Gastrocnemius medialis (tissue), 4 donors: ENCODE measurements around the gene CA10. TPM values are rescaled to one million over a fixed set of nuclear protein-coding genes. Genes with fewer than 3 reads are reported as not detected.
A peak's percentile ranks its signal among the peaks of the same experiment; 100 is the strongest.

Experiments used
- ATAC-seq, 2 donors: fragments of 150-250 bp; one replicate each; pipeline ENCODE4 v1.9.1; 2016
- DNase-seq, 2 donors: peaks; one replicate each; pipeline ENCODE4 v3.0.0-alpha.2; 2019
- H3K27ac ChIP-seq, 4 donors: fragments of 200-600 bp; sonication (generic); 1 replicate in 1 of 4; 2 replicates in 3 of 4; pipeline ENCODE4 v1.5.1; 2016 to 2018; ENCODE audit warnings: mild to moderate bottlenecking in 2 of 4, moderate library complexity in 1 of 4
- H3K27me3 ChIP-seq, 3 donors: fragments of 200-600 bp; sonication (generic) in 2 of 3; 1 replicate in 1 of 3; 2 replicates in 2 of 3; pipeline versions ENCODE4 v1.5.1 to v1.6.0; 2016 to 2019; ENCODE audit warnings: mild to moderate bottlenecking in 1 of 3, moderate library complexity in 1 of 3
- H3K36me3 ChIP-seq, 2 donors: fragments of 200-600 bp; sonication (generic) in 1 of 2; one replicate each; pipeline ENCODE4 v1.5.1; 2017 to 2018
- H3K4me1 ChIP-seq, 2 donors: fragments of 200-600 bp; sonication (generic) in 1 of 2; one replicate each; pipeline ENCODE4 v1.5.1; 2016 to 2017; ENCODE audit warnings: mild to moderate bottlenecking in 2 of 2
- H3K4me3 ChIP-seq, 4 donors: fragments of 200-600 bp; sonication (generic) in 3 of 4; 1 replicate in 1 of 4; 2 replicates in 3 of 4; pipeline ENCODE4 v1.5.1; 2016 to 2019; ENCODE audit warnings: mild to moderate bottlenecking in 2 of 4
- H3K9me3 ChIP-seq, 3 donors: fragments of 200-600 bp; sonication (generic) in 2 of 3; 1 replicate in 1 of 3; 2 replicates in 2 of 3; pipeline ENCODE4 v1.5.1; 2016 to 2019
- CTCF ChIP-seq, 5 experiments: fragments of 450-650 bp in 3 of 5; fragments of 200-600 bp in 2 of 5; sonication (generic) in 2 of 5; IDR thresholded peaks in 4 of 5; conservative IDR thresholded peaks in 1 of 5; 1 replicate in 4 of 5; 2 replicates in 1 of 5; pipeline ENCODE4 v1.5.1; 2016 to 2019; ENCODE audit warnings: antibody characterized with exemption in 5 of 5, mild to moderate bottlenecking in 3 of 5, moderate library complexity in 3 of 5
- POLR2A ChIP-seq, 2 donors: fragments of 450-650 bp; IDR thresholded peaks; one replicate each; pipeline ENCODE4 v1.6.1; 2017; ENCODE audit warnings: antibody characterized with exemption in 2 of 2, mild to moderate bottlenecking in 2 of 2, moderate library complexity in 2 of 2
- in situ Hi-C, 4 donors: fragments of 200-750 bp; cut with MboI; loops; one replicate each; pipeline versions ENCODE4 v1.15.0 to v1.8.0; 2017; ENCODE audit warnings: low sequenced_read_pairs in 4 of 4
- intact Hi-C: fragments of 100-400 bp; cut with DNase I; formaldehyde crosslinking; loops from one replicate; pipeline ENCODE4 v1.15.1; 2023; ENCODE audit warnings: low total_unique reads
- total RNA-seq, 4 donors: library from RNA; depleted of rRNA; stranded (reverse); fragments of >200 nt; gene quantifications; one replicate each; pipeline versions ENCODE4 v1.1.0 to v1.2.3, GENCODE V29; 2016

CA10 gene
- total RNA-seq, 4 donors from 2014 or later = not detected

GRCh38 chr17:52160136-52160567, 1.6 kb upstream of the CA10 start:
- Histone ChIP-seq H3K36me3 (no peaks in the 10 kb centered on the region), H3K27ac (no peak overlapping the region), H3K9me3 (no peaks in the 10 kb centered on the region), H3K4me1 (peaks cover 0 to 8% of the 10 kb centered on the region in 2 donors), H3K4me3 (no peak overlapping the region), H3K27me3 (peaks cover 40 to 54% (median 46%) of the 10 kb centered on the region in 3 donors)
- no peak for ATAC-seq
- no peak for DNase-seq
- intact Hi-C loops (loop anchor here (10.0 kb wide), 1 partner anchor 65 kb away; no protein-coding TSS in a partner anchor), in situ Hi-C loops (no loop called here)
- TF ChIP-seq CTCF (IDR thresholded peaks at IDR 0.05 in 4 of 5, conservative IDR thresholded peaks at IDR 0.05 in 1 of 5) (no peak), POLR2A (IDR thresholded peaks at IDR 0.05) (no peak)

- in situ Hi-C loops = no loop called here
- intact Hi-C loops = loop anchor here (10.0 kb wide), 1 partner anchor 65 kb away; no protein-coding TSS in a partner anchor
- Histone ChIP-seq H3K27me3 (peaks cover 40 to 54% (median 46%) of the 10 kb centered on the region in 3 donors), H3K36me3 (no peaks in the 10 kb centered on the region), H3K4me3 (peak overlapping the region in 1 of 4 donors; percentile 26), H3K9me3 (no peaks in the 10 kb centered on the region), H3K4me1 (peaks cover 0 to 8% of the 10 kb centered on the region in 2 donors), H3K27ac (no peak overlapping the region)
- no peak for TF ChIP-seq POLR2A (IDR thresholded peaks at IDR 0.05)
- TF ChIP-seq CTCF (IDR thresholded peaks at IDR 0.05 in 4 of 5, conservative IDR thresholded peaks at IDR 0.05 in 1 of 5) = no peak
- ATAC-seq = no peak
- DNase-seq = no peak
Measured at GRCh38 chr17:52159246-52160135, 977 bp upstream of the CA10 start.

- Histone ChIP-seq H3K36me3 (no peaks in the 10 kb centered on the region), H3K9me3 (no peaks in the 10 kb centered on the region), H3K4me1 (peaks cover 0 to 8% of the 10 kb centered on the region in 2 donors), H3K27me3 (peaks cover 40 to 54% (median 46%) of the 10 kb centered on the region in 3 donors), H3K27ac (no peak overlapping the region), H3K4me3 (peak overlapping the region in 2 of 4 donors; percentile 26 to 31)
- intact Hi-C loops = no loop called here
- TF ChIP-seq POLR2A (IDR thresholded peaks at IDR 0.05) (no peak), CTCF (IDR thresholded peaks at IDR 0.05 in 4 of 5, conservative IDR thresholded peaks at IDR 0.05 in 1 of 5) (no peak)
- DNase-seq = no peak
- no peak for ATAC-seq
- in situ Hi-C loops = no loop called here
Measured at GRCh38 chr17:52157603-52158449, 688 bp downstream of the CA10 start.

GRCh38 chr17:52156576-52157570, 1.6 kb downstream of the CA10 start:
- TF ChIP-seq POLR2A (IDR thresholded peaks at IDR 0.05) (no peak), CTCF (IDR thresholded peaks at IDR 0.05 in 4 of 5, conservative IDR thresholded peaks at IDR 0.05 in 1 of 5) (no peak)
- peaks cover 40 to 50% (median 46%) of the 10 kb centered on the region in 3 donors for H3K27me3 ChIP-seq
- H3K27ac ChIP-seq = no peak overlapping the region
- H3K4me3 ChIP-seq = no peak overlapping the region
- H3K4me1 ChIP-seq = peaks cover 0 to 8% of the 10 kb centered on the region in 2 donors
- ATAC-seq (no peak), DNase-seq (no peak)
- in situ Hi-C loops (no loop called here), intact Hi-C loops (no loop called here)
- no peaks in the 10 kb centered on the region for H3K36me3 ChIP-seq
- H3K9me3 ChIP-seq = no peaks in the 10 kb centered on the region
